Fibroblast of gingiva (primary cell): Measurements from ENCODE around the gene DLEC1.
A peak's percentile ranks its signal among the peaks of the same experiment; 100 is the strongest.
"Not testable (repeated sequence)": the region's sequence is repeated elsewhere in the genome, so short reads cannot be mapped to it uniquely, and the experiment has no call there.

Experiments used
- DNase-seq: peaks from one replicate; pipeline ENCODE4 v3.0.0-alpha.2; 2011; ENCODE audit warnings: low read depth

Gene DLEC1

GRCh38 chr3:38083871-38084333 is 44.9 kb downstream of the DLEC1 start:
- DNase-seq, result no peak

GRCh38 chr3:38084334-38085310 is 45.6 kb downstream of the DLEC1 start:
- DNase-seq, result peak; percentile 29

GRCh38 chr3:38085311-38085942 is 46.4 kb downstream of the DLEC1 start:
- DNase-seq, result no peak

- DNase-seq, result no peak
Measured at GRCh38 chr3:38085943-38086324, 46.9 kb downstream of the DLEC1 start.

GRCh38 chr3:38086496-38086895 is 47.5 kb downstream of the DLEC1 start:
- DNase-seq, result no peak

GRCh38 chr3:38087278-38087677 is 48.3 kb downstream of the DLEC1 start:
- DNase-seq, result not testable (repeated sequence)

GRCh38 chr3:38088126-38089078 is 49.4 kb downstream of the DLEC1 start:
- no peak for DNase-seq

GRCh38 chr3:38089163-38089562 is 50.2 kb downstream of the DLEC1 start:
- no peak for DNase-seq

GRCh38 chr3:38090453-38090852 is 51.4 kb downstream of the DLEC1 start:
- no peak for DNase-seq

- no peak for DNase-seq
Measured at GRCh38 chr3:38094999-38095398, 56.0 kb downstream of the DLEC1 start.

GRCh38 chr3:38095669-38096483 is 56.9 kb downstream of the DLEC1 start:
- no peak for DNase-seq

- DNase-seq, result no peak
Measured at GRCh38 chr3:38097446-38098375, 58.7 kb downstream of the DLEC1 start.

- no peak for DNase-seq
Measured at GRCh38 chr3:38098376-38098723, 59.3 kb downstream of the DLEC1 start.

GRCh38 chr3:38099518-38099917 is 60.5 kb downstream of the DLEC1 start:
- DNase-seq, result no peak

GRCh38 chr3:38100498-38100897 is 61.5 kb downstream of the DLEC1 start:
- DNase-seq, result no peak

- DNase-seq, result no peak
Measured at GRCh38 chr3:38101811-38102443, 62.9 kb downstream of the DLEC1 start.

- DNase-seq, result no peak
Measured at GRCh38 chr3:38102444-38102814, 63.4 kb downstream of the DLEC1 start.

GRCh38 chr3:38105525-38105924 is 66.5 kb downstream of the DLEC1 start:
- no peak for DNase-seq

- DNase-seq, result no peak
Measured at GRCh38 chr3:38107911-38108648, 69.1 kb downstream of the DLEC1 start.
